H1 (cell line): ENCODE measurements around the gene ZNF768.
"Not testable (repeated sequence)": the region's sequence is repeated elsewhere in the genome, so short reads cannot be mapped to it uniquely, and the experiment has no call there.

ENCODE experiments used
- CHD2 ChIP-seq: IDR thresholded peaks from 2 replicates; pipeline ENCODE4 v1.6.1; 2012; ENCODE audit warnings: low read length, improper control_type of control experiment
- JUND ChIP-seq: IDR thresholded peaks from 2 replicates; pipeline ENCODE4 v1.6.1; 2011; ENCODE audit warnings: mild to moderate bottlenecking, improper control_type of control experiment, low read length
- POLR2AphosphoS5 ChIP-seq: IDR thresholded peaks from 2 replicates; pipeline ENCODE4 v1.6.1; 2011; ENCODE audit warnings: low read depth, low read length
- RFX5 ChIP-seq: IDR thresholded peaks from 2 replicates; pipeline ENCODE4 v1.6.1; 2011; ENCODE audit warnings: low read depth, low read length, improper control_type of control experiment, borderline replicate concordance
- SP2 ChIP-seq: IDR thresholded peaks from 2 replicates; pipeline ENCODE4 v1.6.1; 2012; ENCODE audit warnings: mild to moderate bottlenecking, low read length, inconsistent platforms
- TAF1 ChIP-seq: IDR thresholded peaks from 2 replicates; pipeline ENCODE4 v1.6.1; 2011; ENCODE audit warnings: mild to moderate bottlenecking, low read depth, low read length
- TCF12 ChIP-seq: IDR thresholded peaks from 2 replicates; pipeline ENCODE4 v1.6.1; 2011; ENCODE audit warnings: low read depth, mild to moderate bottlenecking, low read length
- TF ChIP-seq, protein P1 (sequence below), 3 experiments: IDR thresholded peaks; 1 replicate in 2 of 3; 2 replicates in 1 of 3; pipeline versions ENCODE4 v1.5.1 to v1.6.1; 2011; ENCODE audit warnings: low read length in 3 of 3, mild to moderate bottlenecking in 3 of 3, inconsistent platforms in 2 of 3, low read depth in 1 of 3, moderate library complexity in 1 of 3; ENCODE audit not compliant: insufficient read depth in 1 of 3; ENCODE audit errors: control extremely low read depth in 1 of 3
- TF ChIP-seq, protein P2 (sequence below): IDR thresholded peaks from 2 replicates; pipeline ENCODE4 v1.6.1; 2012; ENCODE audit warnings: inconsistent platforms
- TF ChIP-seq, protein P3 (sequence below): IDR thresholded peaks from 2 replicates; pipeline ENCODE4 v1.6.1; 2011; ENCODE audit warnings: low read length, improper control_type of control experiment

DNA sequence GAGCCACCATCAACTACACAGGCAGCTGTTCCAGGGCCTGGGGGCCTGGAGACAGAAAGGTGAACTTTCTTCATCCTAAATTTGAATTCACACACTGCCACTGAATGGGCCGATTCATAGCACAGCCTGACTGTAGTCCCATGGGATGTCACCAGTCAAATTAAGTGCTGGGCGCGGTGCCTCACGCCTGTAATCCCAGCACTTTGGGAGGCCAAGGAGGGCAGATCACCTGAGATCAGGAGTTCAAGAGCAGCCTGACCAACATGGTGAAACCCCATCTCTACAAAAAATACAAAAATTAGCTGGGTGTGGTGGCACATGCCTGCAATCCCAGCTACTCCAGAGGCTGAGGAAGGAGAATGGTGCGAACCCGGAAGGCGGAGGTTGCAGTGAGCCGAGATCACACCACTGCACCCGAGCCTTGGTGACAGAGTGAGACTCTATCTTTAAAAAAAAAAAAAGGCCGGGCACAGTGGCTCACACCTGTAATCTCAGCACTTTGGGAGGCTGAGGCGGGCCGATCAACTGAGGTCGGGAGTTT, 13.7 kb upstream of the ZNF768 start:
- TF ChIP-seq, protein P1, sequence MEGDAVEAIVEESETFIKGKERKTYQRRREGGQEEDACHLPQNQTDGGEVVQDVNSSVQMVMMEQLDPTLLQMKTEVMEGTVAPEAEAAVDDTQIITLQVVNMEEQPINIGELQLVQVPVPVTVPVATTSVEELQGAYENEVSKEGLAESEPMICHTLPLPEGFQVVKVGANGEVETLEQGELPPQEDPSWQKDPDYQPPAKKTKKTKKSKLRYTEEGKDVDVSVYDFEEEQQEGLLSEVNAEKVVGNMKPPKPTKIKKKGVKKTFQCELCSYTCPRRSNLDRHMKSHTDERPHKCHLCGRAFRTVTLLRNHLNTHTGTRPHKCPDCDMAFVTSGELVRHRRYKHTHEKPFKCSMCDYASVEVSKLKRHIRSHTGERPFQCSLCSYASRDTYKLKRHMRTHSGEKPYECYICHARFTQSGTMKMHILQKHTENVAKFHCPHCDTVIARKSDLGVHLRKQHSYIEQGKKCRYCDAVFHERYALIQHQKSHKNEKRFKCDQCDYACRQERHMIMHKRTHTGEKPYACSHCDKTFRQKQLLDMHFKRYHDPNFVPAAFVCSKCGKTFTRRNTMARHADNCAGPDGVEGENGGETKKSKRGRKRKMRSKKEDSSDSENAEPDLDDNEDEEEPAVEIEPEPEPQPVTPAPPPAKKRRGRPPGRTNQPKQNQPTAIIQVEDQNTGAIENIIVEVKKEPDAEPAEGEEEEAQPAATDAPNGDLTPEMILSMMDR (IDR thresholded peaks at IDR 0.05; ENCODE audit: control extremely low read depth in 1 of 3, insufficient read depth in 1 of 3, low read depth in 1 of 3, low read length in 3 of 3), result not testable (repeated sequence)
- not testable (repeated sequence) for TF ChIP-seq CHD2, SP2, TCF12, RFX5, JUND, POLR2AphosphoS5, TAF1
- TF ChIP-seq, protein P2, sequence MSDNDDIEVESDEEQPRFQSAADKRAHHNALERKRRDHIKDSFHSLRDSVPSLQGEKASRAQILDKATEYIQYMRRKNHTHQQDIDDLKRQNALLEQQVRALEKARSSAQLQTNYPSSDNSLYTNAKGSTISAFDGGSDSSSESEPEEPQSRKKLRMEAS, result not testable (repeated sequence)
- TF ChIP-seq, protein P3, sequence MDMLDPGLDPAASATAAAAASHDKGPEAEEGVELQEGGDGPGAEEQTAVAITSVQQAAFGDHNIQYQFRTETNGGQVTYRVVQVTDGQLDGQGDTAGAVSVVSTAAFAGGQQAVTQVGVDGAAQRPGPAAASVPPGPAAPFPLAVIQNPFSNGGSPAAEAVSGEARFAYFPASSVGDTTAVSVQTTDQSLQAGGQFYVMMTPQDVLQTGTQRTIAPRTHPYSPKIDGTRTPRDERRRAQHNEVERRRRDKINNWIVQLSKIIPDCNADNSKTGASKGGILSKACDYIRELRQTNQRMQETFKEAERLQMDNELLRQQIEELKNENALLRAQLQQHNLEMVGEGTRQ, result not testable (repeated sequence)
